H1 (cell line): ENCODE measurements around the gene LMOD2. TPM values are rescaled to one million over a fixed set of nuclear protein-coding genes. Genes with fewer than 3 reads are reported as not detected.

Experiments
- E2F6 ChIP-seq: IDR thresholded peaks from 2 replicates; pipeline ENCODE4 v1.6.1; 2012; ENCODE audit warnings: inconsistent platforms
- MAFK ChIP-seq: IDR thresholded peaks from 2 replicates; pipeline ENCODE4 v1.6.1; 2012; ENCODE audit warnings: low read depth, mild to moderate bottlenecking, improper control_type of control experiment, low read length
- TCF12 ChIP-seq: IDR thresholded peaks from 2 replicates; pipeline ENCODE4 v1.6.1; 2011; ENCODE audit warnings: low read depth, mild to moderate bottlenecking, low read length
- ZNF274 ChIP-seq: IDR thresholded peaks from 2 replicates; pipeline ENCODE4 v1.7.0; 2012; ENCODE audit warnings: low read length, borderline replicate concordance; ENCODE audit errors: extremely low read depth
- polyA plus RNA-seq, 7 experiments: library from polyadenylated mRNA; depleted of rRNA in 3 of 7; stranded (reverse) in 5 of 7; unstranded in 2 of 7; fragments of >200 nt in 5 of 7; fragments of 200-250 nt in 2 of 7; gene quantifications; 1 replicate in 5 of 7; 2 replicates in 1 of 7; 4 replicates in 1 of 7; pipeline versions ENCODE4 v1.2.1 to v1.2.3, GENCODE V29; 2011 to 2013; ENCODE audit warnings: missing spikeins in 2 of 7, mixed read lengths in 2 of 7
- total RNA-seq: library from RNA; stranded (reverse); fragmentation: NEBNext Ultra II Directional; extraction: Animal tissue kit (Norgen Biotek cat#: 25700); gene quantifications from 2 replicates; pipeline ENCODE4 v1.2.1, GENCODE V29; 2021
- TF ChIP-seq, protein P1 (sequence below): IDR thresholded peaks from 2 replicates; pipeline ENCODE4 v1.6.1; 2012; ENCODE audit warnings: low read length, inconsistent platforms

Gene LMOD2
- total and polyA plus RNA-seq, 2 of the 8 experiments (the other 6 are each of a cell fraction or from before 2014, with no cell fraction given): 0.03 to 0.22 TPM

- TF ChIP-seq E2F6 (no peak), TCF12 (no peak), ZNF274 (no peak), MAFK (no peak)
- TF ChIP-seq, protein P1, sequence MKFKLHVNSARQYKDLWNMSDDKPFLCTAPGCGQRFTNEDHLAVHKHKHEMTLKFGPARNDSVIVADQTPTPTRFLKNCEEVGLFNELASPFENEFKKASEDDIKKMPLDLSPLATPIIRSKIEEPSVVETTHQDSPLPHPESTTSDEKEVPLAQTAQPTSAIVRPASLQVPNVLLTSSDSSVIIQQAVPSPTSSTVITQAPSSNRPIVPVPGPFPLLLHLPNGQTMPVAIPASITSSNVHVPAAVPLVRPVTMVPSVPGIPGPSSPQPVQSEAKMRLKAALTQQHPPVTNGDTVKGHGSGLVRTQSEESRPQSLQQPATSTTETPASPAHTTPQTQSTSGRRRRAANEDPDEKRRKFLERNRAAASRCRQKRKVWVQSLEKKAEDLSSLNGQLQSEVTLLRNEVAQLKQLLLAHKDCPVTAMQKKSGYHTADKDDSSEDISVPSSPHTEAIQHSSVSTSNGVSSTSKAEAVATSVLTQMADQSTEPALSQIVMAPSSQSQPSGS: no peak
- TF ChIP-seq, all 59 proteins: peak for 0
Measured at GRCh38 chr7:123687161-123687560, 31.5 kb downstream of the LMOD2 start (continued).
